ENCODE data around the gene HCK.

Gene HCK

DNA sequence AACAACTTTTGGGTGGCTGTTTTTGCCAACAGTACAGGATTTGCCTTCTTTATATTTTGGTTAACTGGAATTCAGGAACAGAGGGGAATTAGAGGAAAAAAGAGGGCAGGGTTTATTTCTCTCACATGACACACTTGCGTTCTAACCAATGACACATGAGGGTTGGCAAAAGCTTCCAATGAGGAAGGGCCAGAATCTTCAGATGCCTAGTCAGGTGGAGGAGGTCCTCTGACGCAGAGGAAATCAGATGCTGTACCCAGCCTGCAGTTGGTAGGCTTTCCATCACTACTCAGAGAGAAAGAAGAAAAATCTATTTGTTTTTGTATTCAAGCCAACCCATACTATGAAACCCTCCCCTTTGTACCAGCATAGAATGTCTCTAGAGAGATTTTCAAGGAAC is 78.3 kb downstream of the HCK start:
- no peak for DNase-seq (ENCODE audit: low read depth)

GRCh38 chr20:32130965-32131364 is 78.9 kb downstream of the HCK start:
- no peak for DNase-seq (ENCODE audit: low read depth)

DNA sequence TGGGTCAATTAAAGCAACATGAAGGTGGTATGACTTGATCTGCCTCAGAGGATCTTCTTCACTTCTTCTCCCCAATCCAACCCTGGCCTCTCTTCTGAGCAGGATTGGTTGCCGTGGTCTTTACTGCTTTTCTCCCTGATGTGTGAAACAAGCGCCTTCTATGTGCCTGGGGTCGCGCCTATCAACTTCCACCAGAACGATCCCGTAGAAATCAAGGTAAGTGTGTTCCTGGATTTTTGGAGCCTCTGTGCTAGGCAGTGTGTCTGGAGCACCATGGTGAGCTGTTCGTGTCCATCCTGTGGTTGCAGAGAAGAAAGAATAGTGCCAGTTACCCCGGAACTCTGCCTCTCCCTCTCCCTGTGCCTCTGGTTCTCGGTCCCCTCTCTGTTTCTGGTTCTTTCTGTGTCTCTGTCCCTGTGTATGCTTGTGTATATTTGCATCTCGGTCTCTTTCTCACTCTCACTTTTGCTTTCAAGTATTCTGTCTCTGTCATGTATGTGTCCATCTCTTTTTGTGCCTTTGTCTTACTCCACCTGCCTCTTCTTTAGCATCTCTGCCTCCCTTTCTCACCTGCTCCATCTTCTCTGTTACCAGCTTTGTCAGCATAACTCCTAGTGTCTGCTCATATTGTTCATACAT is 81.0 kb downstream of the HCK start:
- no peak for DNase-seq (ENCODE audit: low read depth)

GRCh38 chr20:32134026-32134425 is 82.0 kb downstream of the HCK start:
- DNase-seq (ENCODE audit: low read depth), result no peak

DNA sequence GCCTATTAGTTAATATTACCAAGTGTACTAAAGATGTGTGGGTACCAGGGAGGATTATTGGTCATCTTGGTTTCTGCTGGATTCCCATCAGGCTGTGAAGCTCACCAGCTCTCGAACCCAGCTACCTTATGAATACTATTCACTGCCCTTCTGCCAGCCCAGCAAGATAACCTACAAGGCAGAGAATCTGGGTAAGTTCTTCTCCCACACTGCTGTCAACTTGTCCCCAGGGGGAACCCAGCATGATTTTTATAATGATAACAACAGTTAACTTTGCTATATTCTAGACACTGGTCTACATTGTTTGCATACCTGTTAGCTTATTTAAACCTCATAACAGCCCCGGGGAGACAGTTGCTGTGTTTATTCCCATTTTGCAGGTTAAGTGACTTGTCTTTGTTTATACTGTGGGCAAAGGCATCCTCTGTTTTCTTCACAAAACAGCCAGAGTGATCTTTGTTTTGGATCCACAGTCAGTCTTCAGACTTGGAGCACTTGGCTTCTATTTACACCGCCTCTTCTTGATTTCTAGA is 84.0 kb downstream of the HCK start:
- DNase-seq (ENCODE audit: low read depth), result no peak

- DNase-seq (ENCODE audit: low read depth), result no peak
Observed at GRCh38 chr20:32138921-32139320, 86.9 kb downstream of the HCK start.

GRCh38 chr20:32139947-32140346 is 87.9 kb downstream of the HCK start:
- DNase-seq (ENCODE audit: low read depth), result no peak

DNA sequence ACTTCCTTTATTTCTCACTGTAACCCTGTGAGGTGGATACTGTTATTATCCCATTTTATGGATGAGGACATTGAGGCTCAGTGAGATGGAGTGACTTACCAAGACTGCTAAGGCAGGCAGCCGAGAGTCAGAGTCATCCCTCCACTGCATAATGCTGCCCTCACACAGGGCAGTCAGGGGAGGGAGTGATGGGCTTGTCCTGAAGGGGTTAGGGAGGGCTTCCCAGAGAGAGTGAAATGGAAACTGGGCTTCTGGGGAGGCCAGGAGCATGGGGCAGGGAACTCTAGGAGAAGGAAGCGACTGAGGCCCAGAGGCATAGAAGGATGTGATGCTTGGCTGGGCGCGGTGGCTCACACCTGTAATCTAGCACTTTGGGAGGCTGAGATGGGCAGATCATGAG is 88.6 kb downstream of the HCK start:
- DNase-seq (ENCODE audit: low read depth), result no peak

DNA sequence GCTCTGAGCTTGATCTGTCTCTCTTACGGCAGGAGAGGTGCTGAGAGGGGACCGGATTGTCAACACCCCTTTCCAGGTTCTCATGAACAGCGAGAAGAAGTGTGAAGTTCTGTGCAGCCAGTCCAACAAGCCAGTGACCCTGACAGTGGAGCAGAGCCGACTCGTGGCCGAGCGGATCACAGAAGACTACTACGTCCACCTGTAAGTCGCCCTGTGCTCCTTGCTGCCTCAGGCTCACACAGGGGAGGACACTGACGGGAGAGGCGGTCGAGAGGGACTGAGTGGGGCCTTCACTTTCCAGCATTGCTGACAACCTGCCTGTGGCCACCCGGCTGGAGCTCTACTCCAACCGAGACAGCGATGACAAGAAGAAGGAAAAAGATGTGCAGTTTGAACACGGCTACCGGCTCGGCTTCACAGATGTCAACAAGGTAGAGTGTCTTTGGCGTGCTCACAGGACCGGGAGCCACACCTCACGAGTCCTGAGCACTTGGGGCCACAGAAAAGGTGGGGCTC is 89.5 kb downstream of the HCK start:
- no peak for DNase-seq (ENCODE audit: low read depth)

GRCh38 chr20:32142088-32142487 is 90.0 kb downstream of the HCK start:
- no peak for DNase-seq (ENCODE audit: low read depth)

GRCh38 chr20:32142991-32143390 is 90.9 kb downstream of the HCK start:
- no peak for DNase-seq (ENCODE audit: low read depth)

GRCh38 chr20:32144898-32145662 is 93.0 kb downstream of the HCK start:
- no peak for DNase-seq (ENCODE audit: low read depth)

DNA sequence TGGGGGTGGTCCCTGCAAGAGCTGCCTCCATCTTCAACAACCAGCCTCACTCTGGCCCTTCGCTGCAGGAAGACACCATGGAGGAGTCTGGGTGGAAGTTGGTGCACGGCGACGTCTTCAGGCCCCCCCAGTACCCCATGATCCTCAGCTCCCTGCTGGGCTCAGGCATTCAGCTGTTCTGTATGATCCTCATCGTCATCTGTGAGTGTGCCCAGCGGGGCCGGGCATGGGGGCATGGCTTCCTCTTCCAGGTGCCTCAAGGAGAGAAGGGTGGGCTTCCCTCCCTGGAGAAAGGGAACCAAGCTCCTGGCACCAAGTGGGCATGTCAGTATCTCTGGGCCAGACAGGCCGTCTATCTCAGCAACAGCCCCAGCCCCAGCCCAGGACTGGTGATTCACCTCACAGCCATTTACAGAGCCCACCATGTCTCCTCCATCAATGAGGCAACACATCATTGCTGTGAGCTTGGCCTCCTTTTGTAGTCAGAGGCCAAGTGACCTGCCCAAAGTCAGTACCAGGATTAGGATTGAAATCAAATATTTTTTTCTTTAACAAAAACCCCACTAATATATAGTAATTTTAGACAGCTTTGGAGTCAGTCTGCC is 97.6 kb downstream of the HCK start:
- no peak for DNase-seq (ENCODE audit: low read depth)

DNA sequence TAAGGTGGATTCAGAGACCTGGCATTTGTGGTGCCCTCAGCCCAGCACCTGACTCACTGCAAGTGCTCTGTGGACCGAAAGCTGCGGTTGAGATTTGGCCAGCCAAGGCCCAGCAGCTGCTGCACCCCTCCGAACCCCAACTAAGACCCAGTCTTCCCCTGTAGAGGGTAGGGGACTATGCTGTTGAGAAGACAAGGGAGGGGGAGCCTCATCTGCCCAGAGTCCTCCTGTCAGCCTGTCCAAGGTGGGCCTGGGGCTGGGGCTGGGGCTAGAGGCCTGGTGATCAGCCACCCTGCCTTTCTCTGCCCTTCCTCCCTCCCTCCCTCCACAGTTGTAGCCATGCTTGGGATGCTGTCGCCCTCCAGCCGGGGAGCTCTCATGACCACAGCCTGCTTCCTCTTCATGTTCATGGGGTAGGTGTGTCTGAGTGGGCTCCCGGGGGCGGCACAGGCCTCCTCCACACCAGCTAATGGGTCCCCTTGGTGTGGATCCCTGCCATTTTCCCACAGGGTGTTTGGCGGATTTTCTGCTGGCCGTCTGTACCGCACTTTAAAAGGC is 98.3 kb downstream of the HCK start:
- DNase-seq (ENCODE audit: low read depth), result no peak

Measured in activated gamma-delta T cell treated with anti-CD3 and anti-CD28 coated beads, Interleukin-2, amount 50 U/mL, for 16 hours (primary cell).